ENCODE measurements around the gene SLC29A2. TPM values are rescaled to one million over a fixed set of nuclear protein-coding genes. Genes with fewer than 3 reads are reported as not detected.
"Not testable (repeated sequence)": the region's sequence is repeated elsewhere in the genome, so short reads cannot be mapped to it uniquely, and the experiment has no call there.

The SLC29A2 gene
- total and polyA plus RNA-seq, 2 donors (not counting 3 experiments of a cell fraction or from before 2014, with no cell fraction given): 2.4 to 5.2 TPM

- no peak overlapping the region for H3K4me3 ChIP-seq (replicated peaks in 1 of 3; ENCODE audit: insufficient read depth in 1 of 3, low read depth in 1 of 3, low read length in 3 of 3)
- no TSS peak for BruUV-seq (replicated peaks)
Observed at GRCh38 chr11:66359662-66360087, 11.9 kb downstream of the SLC29A2 start.

GRCh38 chr11:66350560-66351235, 20.9 kb downstream of the SLC29A2 start:
- H3K79me2 ChIP-seq (ENCODE audit: control insufficient read depth, insufficient read depth, low read length); H3K27me3 ChIP-seq (ENCODE audit: control insufficient read depth in 2 of 2, insufficient read depth in 2 of 2, low read length in 2 of 2); H3K4me1 ChIP-seq (ENCODE audit: control insufficient read depth, extremely low read depth, insufficient read depth, low read length); H3K4me2 ChIP-seq (ENCODE audit: insufficient read depth, low read length); H3K36me3 ChIP-seq (ENCODE audit: control insufficient read depth in 2 of 2, extremely low read depth in 1 of 2, insufficient read depth in 2 of 2, low read length in 2 of 2); H3K4me3 ChIP-seq (replicated peaks in 1 of 3; ENCODE audit: insufficient read depth in 1 of 3, low read depth in 1 of 3, low read length in 3 of 3); H4K20me1 ChIP-seq (replicated peaks; ENCODE audit: control insufficient read depth, extremely low read depth, insufficient read depth, low read length); H3K27ac ChIP-seq (ENCODE audit: insufficient read depth, low read depth, low read length); FAIRE-seq; H3K9me1 ChIP-seq (replicated peaks; ENCODE audit: control insufficient read depth, extremely low read depth, insufficient read depth, low read length); H3K9me3 ChIP-seq (replicated peaks; ENCODE audit: control insufficient read depth, insufficient read depth, low read length); DNase-seq (ENCODE audit: low read depth, low spot score); intact Hi-C loops (cut with micrococcal nuclease); BruUV-seq (replicated peaks); dilution Hi-C loops (cut with MboI; ENCODE audit: extremely low pct_ligation_motif_present, low sequenced_read_pairs); POLR2A ChIA-PET; H3K9ac ChIP-seq (replicated peaks; ENCODE audit: extremely low read depth, insufficient read depth, low read length); H2AFZ ChIP-seq (ENCODE audit: low read depth, low read length): not testable (repeated sequence)
- CTCF ChIA-PET: interaction anchor here (1.5 to 3.0 kb wide), 3 partner anchors 12 to 35 kb away, joined by 4 to 12 read pairs (median 10); no protein-coding TSS in a partner anchor

More at GRCh38 chr11:66359662-66360087, 11.9 kb downstream of the SLC29A2 start:
- Histone ChIP-seq H3K79me2 (ENCODE audit: control insufficient read depth, insufficient read depth, low read length) (no peaks in the 10 kb centered on the region), H3K4me1 (ENCODE audit: control insufficient read depth, extremely low read depth, insufficient read depth, low read length) (no peaks in the 10 kb centered on the region), H3K4me2 (ENCODE audit: insufficient read depth, low read length) (no peak overlapping the region), H3K36me3 (ENCODE audit: control insufficient read depth in 2 of 2, extremely low read depth in 1 of 2, insufficient read depth in 2 of 2, low read length in 2 of 2) (no peaks in the 10 kb centered on the region), H2AFZ (ENCODE audit: low read depth, low read length) (no peak overlapping the region), H3K27me3 (ENCODE audit: control insufficient read depth in 2 of 2, insufficient read depth in 2 of 2, low read length in 2 of 2) (no peaks in the 10 kb centered on the region), H3K27ac (ENCODE audit: insufficient read depth, low read depth, low read length) (no peak overlapping the region), H3K9ac (replicated peaks; ENCODE audit: extremely low read depth, insufficient read depth, low read length) (no peak overlapping the region), H3K9me1 (replicated peaks; ENCODE audit: control insufficient read depth, extremely low read depth, insufficient read depth, low read length) (no peaks in the 10 kb centered on the region), H3K9me3 (replicated peaks; ENCODE audit: control insufficient read depth, insufficient read depth, low read length) (no peaks in the 10 kb centered on the region), H4K20me1 (replicated peaks; ENCODE audit: control insufficient read depth, extremely low read depth, insufficient read depth, low read length) (no peaks in the 10 kb centered on the region)
- FAIRE-seq (no peak), DNase-seq (ENCODE audit: low read depth, low spot score) (no peak)
- intact Hi-C loops (cut with micrococcal nuclease) (no loop called here), dilution Hi-C loops (cut with MboI; ENCODE audit: extremely low pct_ligation_motif_present, low sequenced_read_pairs) (no loop called here)
- ChIA-PET POLR2A (no interaction called here), CTCF (interaction anchor here (1.6 kb wide), 1 partner anchor 48 kb away, joined by 4 read pairs; no protein-coding TSS in a partner anchor)
- TF ChIP-seq JUN (IDR thresholded peaks at IDR 0.05; ENCODE audit: borderline replicate concordance, insufficient read depth, insufficient read length, low read depth): no peak
- TF ChIP-seq MAX (IDR thresholded peaks at IDR 0.05; ENCODE audit: insufficient read depth, insufficient read length): no peak
- TF ChIP-seq POLR2A (IDR thresholded peaks at IDR 0.05; ENCODE audit: low read depth, low read length): no peak
- no peak for TF ChIP-seq FOS (IDR thresholded peaks at IDR 0.05; ENCODE audit: borderline replicate concordance, insufficient read depth, low read length)
- no peak for TF ChIP-seq MYC (IDR thresholded peaks at IDR 0.05; ENCODE audit: low read depth, low read length)
- TF ChIP-seq POLR2AphosphoS5 (IDR thresholded peaks at IDR 0.05; ENCODE audit: insufficient read depth, low read depth, low read length): no peak
- TF ChIP-seq GATA2 (IDR thresholded peaks at IDR 0.05; ENCODE audit: insufficient read depth, insufficient read length, low read depth, low read length): no peak
- TF ChIP-seq CTCF (IDR thresholded peaks at IDR 0.05; ENCODE audit: extremely low read depth in 1 of 2, insufficient read depth in 1 of 2, low read depth in 1 of 2, low read length in 2 of 2): no peak
- no peak for TF ChIP-seq EZH2 (IDR thresholded peaks at IDR 0.05; ENCODE audit: borderline replicate concordance, low read depth, low read length, severe bottlenecking)
